ENCODE results near the gene THSD8.

DNA sequence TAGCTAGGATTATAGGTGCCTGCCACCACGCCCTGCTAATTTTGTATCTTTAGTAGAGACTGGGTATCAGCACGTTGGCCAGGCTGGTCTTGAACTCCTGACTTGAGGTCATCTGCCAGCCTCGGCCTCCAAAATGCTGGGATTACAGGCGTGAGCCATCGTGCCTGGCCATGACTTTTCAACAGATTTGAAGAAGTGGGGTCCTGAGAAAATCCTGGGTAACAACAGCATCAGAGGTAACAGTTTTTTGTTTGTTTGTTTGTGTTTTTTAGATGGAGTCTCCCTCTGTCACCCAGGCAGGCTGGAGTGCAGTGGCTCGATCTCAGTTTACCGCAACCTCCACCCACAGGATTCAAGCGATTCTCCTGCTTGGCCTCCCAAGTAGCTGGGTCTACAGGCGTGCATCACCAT, 6.9 kb upstream of the THSD8 start:
- TF ChIP-seq, protein P1, sequence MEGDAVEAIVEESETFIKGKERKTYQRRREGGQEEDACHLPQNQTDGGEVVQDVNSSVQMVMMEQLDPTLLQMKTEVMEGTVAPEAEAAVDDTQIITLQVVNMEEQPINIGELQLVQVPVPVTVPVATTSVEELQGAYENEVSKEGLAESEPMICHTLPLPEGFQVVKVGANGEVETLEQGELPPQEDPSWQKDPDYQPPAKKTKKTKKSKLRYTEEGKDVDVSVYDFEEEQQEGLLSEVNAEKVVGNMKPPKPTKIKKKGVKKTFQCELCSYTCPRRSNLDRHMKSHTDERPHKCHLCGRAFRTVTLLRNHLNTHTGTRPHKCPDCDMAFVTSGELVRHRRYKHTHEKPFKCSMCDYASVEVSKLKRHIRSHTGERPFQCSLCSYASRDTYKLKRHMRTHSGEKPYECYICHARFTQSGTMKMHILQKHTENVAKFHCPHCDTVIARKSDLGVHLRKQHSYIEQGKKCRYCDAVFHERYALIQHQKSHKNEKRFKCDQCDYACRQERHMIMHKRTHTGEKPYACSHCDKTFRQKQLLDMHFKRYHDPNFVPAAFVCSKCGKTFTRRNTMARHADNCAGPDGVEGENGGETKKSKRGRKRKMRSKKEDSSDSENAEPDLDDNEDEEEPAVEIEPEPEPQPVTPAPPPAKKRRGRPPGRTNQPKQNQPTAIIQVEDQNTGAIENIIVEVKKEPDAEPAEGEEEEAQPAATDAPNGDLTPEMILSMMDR (IDR thresholded peaks at IDR 0.05; ENCODE audit: low read depth, low read length, missing input control): no peak
- no peak for TF ChIP-seq GABPA (IDR thresholded peaks at IDR 0.05 in 1 of 2, conservative IDR thresholded peaks at IDR 0.05 in 1 of 2)
- TF ChIP-seq, protein P2, sequence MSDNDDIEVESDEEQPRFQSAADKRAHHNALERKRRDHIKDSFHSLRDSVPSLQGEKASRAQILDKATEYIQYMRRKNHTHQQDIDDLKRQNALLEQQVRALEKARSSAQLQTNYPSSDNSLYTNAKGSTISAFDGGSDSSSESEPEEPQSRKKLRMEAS (IDR thresholded peaks at IDR 0.05): no peak
- no peak for TF ChIP-seq EGR1 (IDR thresholded peaks at IDR 0.05; ENCODE audit: low read depth in 2 of 2)
- no peak for TF ChIP-seq RAD21 (IDR thresholded peaks at IDR 0.05)
- no peak for TF ChIP-seq SP1 (IDR thresholded peaks at IDR 0.05)
- TF ChIP-seq, protein P3, sequence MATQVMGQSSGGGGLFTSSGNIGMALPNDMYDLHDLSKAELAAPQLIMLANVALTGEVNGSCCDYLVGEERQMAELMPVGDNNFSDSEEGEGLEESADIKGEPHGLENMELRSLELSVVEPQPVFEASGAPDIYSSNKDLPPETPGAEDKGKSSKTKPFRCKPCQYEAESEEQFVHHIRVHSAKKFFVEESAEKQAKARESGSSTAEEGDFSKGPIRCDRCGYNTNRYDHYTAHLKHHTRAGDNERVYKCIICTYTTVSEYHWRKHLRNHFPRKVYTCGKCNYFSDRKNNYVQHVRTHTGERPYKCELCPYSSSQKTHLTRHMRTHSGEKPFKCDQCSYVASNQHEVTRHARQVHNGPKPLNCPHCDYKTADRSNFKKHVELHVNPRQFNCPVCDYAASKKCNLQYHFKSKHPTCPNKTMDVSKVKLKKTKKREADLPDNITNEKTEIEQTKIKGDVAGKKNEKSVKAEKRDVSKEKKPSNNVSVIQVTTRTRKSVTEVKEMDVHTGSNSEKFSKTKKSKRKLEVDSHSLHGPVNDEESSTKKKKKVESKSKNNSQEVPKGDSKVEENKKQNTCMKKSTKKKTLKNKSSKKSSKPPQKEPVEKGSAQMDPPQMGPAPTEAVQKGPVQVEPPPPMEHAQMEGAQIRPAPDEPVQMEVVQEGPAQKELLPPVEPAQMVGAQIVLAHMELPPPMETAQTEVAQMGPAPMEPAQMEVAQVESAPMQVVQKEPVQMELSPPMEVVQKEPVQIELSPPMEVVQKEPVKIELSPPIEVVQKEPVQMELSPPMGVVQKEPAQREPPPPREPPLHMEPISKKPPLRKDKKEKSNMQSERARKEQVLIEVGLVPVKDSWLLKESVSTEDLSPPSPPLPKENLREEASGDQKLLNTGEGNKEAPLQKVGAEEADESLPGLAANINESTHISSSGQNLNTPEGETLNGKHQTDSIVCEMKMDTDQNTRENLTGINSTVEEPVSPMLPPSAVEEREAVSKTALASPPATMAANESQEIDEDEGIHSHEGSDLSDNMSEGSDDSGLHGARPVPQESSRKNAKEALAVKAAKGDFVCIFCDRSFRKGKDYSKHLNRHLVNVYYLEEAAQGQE (IDR thresholded peaks at IDR 0.05): no peak

Data from liver (tissue), 3 donors.